ENCODE data around the gene CAPS.

CAPS gene

GRCh38 chr19:5963855-5964254 is 49.8 kb downstream of the CAPS start:
- DNase-seq (ENCODE audit: insufficient read length) (no peak), FAIRE-seq (no peak)
- TF ChIP-seq POLR2AphosphoS5 (IDR thresholded peaks at IDR 0.05; ENCODE audit: low read depth, low read length) (no peak), POLR2A (IDR thresholded peaks at IDR 0.05; ENCODE audit: low read depth, low read length) (no peak), TAF1 (IDR thresholded peaks at IDR 0.05; ENCODE audit: borderline replicate concordance, low read depth, low read length) (no peak)

- no peak for TF ChIP-seq POLR2AphosphoS5 (IDR thresholded peaks at IDR 0.05; ENCODE audit: low read depth, low read length)
- TF ChIP-seq POLR2A (IDR thresholded peaks at IDR 0.05; ENCODE audit: low read depth, low read length) = no peak
- TF ChIP-seq TAF1 (IDR thresholded peaks at IDR 0.05; ENCODE audit: borderline replicate concordance, low read depth, low read length) = no peak
- DNase-seq (ENCODE audit: insufficient read length) (no peak), FAIRE-seq (no peak)
Measured at GRCh38 chr19:5964816-5965565, 50.9 kb downstream of the CAPS start.
